Panc1 (cell line): ENCODE data around the gene BTK. TPM values are rescaled to one million over a fixed set of nuclear protein-coding genes. Genes with fewer than 3 reads are reported as not detected.

ENCODE experiments used
- ATAC-seq: fragments of 200-7000 bp; cut with Tn5 transposase; 2 replicates; pipeline ENCODE4 v1.9.1; 2020; ENCODE audit warnings: mild to moderate bottlenecking, moderate library complexity
- BruUV-seq: library from RNA; stranded (reverse); fragments of 400-500 nt; replicated peaks from 2 replicates; lab custom pipeline; 2021; lab: Mats Ljungman, UMichigan
- CTCF ChIA-PET: fragments of 300-600 bp; sonication (Branson Sonifier 250); formaldehyde crosslinking; loops from one replicate; lab custom pipeline; 2022; ENCODE audit warnings: antibody characterized with exemption; lab: Charles Lee
- POLR2A ChIA-PET: fragments of 300-600 bp; sonication (Branson Sonifier 250); formaldehyde crosslinking; loops from one replicate; lab custom pipeline; 2022; ENCODE audit warnings: antibody characterized with exemption; lab: Charles Lee
- DNase-seq: peaks from one replicate; pipeline ENCODE4 v3.0.0-alpha.2; 2010; ENCODE audit warnings: low read depth, low spot score
- H3K27ac ChIP-seq: 2 replicates; pipeline ENCODE4 v1.5.1; 2011; ENCODE audit warnings: mild to moderate bottlenecking, low read length, inconsistent platforms
- H3K27me3 ChIP-seq: fragments of 200-500 bp; sonication (Bioruptor generic); 2 replicates; pipeline ENCODE4 v1.6.0; 2014; ENCODE audit warnings: low read length, inconsistent platforms; ENCODE audit not compliant: control insufficient read depth, insufficient read depth
- H3K36me3 ChIP-seq: fragments of 200-500 bp; sonication (Bioruptor generic); 2 replicates; pipeline ENCODE4 v1.5.1; 2014; ENCODE audit warnings: inconsistent platforms, mild to moderate bottlenecking, low read length, moderate library complexity; ENCODE audit not compliant: control insufficient read depth, insufficient read depth
- H3K4me1 ChIP-seq: 2 replicates; pipeline ENCODE4 v1.5.1; 2011; ENCODE audit warnings: inconsistent platforms, mild to moderate bottlenecking, low read length, moderate library complexity; ENCODE audit not compliant: control insufficient read depth, insufficient read depth
- H3K4me3 ChIP-seq, 2 experiments: 2 replicates each; pipeline ENCODE4 v1.5.1; 2011 to 2012; ENCODE audit warnings: low read depth in 2 of 2, low read length in 2 of 2, mild to moderate bottlenecking in 2 of 2, inconsistent platforms in 1 of 2, moderate library complexity in 1 of 2
- H3K9me3 ChIP-seq: fragments of 200-500 bp; sonication (Bioruptor generic); 2 replicates; pipeline ENCODE4 v1.5.1; 2014; ENCODE audit warnings: low read depth, mild to moderate bottlenecking, inconsistent platforms, low read length, moderate library complexity; ENCODE audit not compliant: control insufficient read depth, insufficient read depth
- POLR2AphosphoS5 ChIP-seq: IDR thresholded peaks from 2 replicates; pipeline ENCODE4 v1.6.1; 2012; ENCODE audit warnings: mild to moderate bottlenecking, low read depth, low read length, moderate library complexity
- SIN3A ChIP-seq: IDR thresholded peaks from 2 replicates; pipeline ENCODE4 v1.6.1; 2012; ENCODE audit warnings: low read depth, mild to moderate bottlenecking, low read length, moderate library complexity, borderline replicate concordance; ENCODE audit not compliant: insufficient read depth
- TCF7L2 ChIP-seq: IDR thresholded peaks from 2 replicates; pipeline ENCODE4 v1.6.1; 2011; ENCODE audit warnings: mild to moderate bottlenecking, low read depth, low read length, inconsistent platforms
- in situ Hi-C: cut with HindIII; loops from 2 replicates; pipeline ENCODE4 v1.10.0; 2016; ENCODE audit warnings: low sequenced_read_pairs, low pct_unique_long_range_greater_than_20kb
- intact Hi-C: fragments of 100-400 bp; cut with micrococcal nuclease; formaldehyde crosslinking; loops from one replicate; pipeline ENCODE4 v1.10.0; 2022; ENCODE audit not compliant: unreplicated experiment
- total RNA-seq: library from RNA; stranded (reverse); gene quantifications from one replicate; pipeline ENCODE4 v1.2.1, GENCODE V29; 2021; ENCODE audit not compliant: unreplicated experiment
- TF ChIP-seq, protein P1 (sequence below): fragments of 450-650 bp; IDR thresholded peaks from 2 replicates; pipeline ENCODE4 v1.5.1; 2017; ENCODE audit warnings: mild to moderate bottlenecking
- TF ChIP-seq, protein P2 (sequence below), 2 experiments: IDR thresholded peaks; 2 replicates each; pipeline ENCODE4 v1.6.1; 2011 to 2012; ENCODE audit warnings: low read depth in 2 of 2, control low read depth in 1 of 2, low read length in 1 of 2, mild to moderate bottlenecking in 1 of 2, moderate library complexity in 1 of 2; ENCODE audit not compliant: insufficient read depth in 1 of 2

Gene BTK
- total RNA-seq, 1 experiment from 2014 or later = not detected

DNA sequence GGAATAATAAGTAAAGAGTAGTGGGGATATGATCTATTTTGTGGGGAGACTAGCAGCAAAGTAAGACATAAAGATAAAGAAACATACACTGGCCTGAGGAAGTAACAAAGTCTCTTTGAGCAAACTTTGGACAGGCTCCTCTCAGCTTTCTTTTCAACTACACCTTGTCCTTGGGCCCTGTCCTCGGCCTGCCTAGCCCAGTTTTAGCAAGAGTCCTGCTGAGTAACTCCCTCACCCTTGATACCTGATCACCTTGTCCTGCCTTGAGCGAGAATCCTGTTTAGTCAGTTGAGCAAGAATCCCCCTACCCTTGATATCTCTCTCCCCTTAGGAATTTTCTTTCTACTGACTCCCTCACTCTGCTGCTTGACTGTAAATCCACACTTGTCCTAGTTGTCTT, 33.5 kb upstream of the BTK start:
- no peak overlapping the region for H3K4me3 ChIP-seq
- no peaks in the 10 kb centered on the region for H3K27me3 ChIP-seq
- CTCF ChIA-PET = no interaction called here
- in situ Hi-C loops (no loop called here), intact Hi-C loops (loop anchor here (10.0 kb wide), 1 partner anchor 175 kb away; no protein-coding TSS in a partner anchor)
- peaks cover 13% of the 10 kb centered on the region for H3K4me1 ChIP-seq
- H3K27ac ChIP-seq = no peak overlapping the region
- BruUV-seq = TSS peak; percentile 64
- ATAC-seq (no peak), DNase-seq (no peak)
- peaks cover 2% of the 10 kb centered on the region; the same call in 1 of the 2 replicates for H3K36me3 ChIP-seq
- no peaks in the 10 kb centered on the region for H3K9me3 ChIP-seq
- TF ChIP-seq, protein P1, sequence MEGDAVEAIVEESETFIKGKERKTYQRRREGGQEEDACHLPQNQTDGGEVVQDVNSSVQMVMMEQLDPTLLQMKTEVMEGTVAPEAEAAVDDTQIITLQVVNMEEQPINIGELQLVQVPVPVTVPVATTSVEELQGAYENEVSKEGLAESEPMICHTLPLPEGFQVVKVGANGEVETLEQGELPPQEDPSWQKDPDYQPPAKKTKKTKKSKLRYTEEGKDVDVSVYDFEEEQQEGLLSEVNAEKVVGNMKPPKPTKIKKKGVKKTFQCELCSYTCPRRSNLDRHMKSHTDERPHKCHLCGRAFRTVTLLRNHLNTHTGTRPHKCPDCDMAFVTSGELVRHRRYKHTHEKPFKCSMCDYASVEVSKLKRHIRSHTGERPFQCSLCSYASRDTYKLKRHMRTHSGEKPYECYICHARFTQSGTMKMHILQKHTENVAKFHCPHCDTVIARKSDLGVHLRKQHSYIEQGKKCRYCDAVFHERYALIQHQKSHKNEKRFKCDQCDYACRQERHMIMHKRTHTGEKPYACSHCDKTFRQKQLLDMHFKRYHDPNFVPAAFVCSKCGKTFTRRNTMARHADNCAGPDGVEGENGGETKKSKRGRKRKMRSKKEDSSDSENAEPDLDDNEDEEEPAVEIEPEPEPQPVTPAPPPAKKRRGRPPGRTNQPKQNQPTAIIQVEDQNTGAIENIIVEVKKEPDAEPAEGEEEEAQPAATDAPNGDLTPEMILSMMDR = no peak
- TF ChIP-seq SIN3A = no peak
- TF ChIP-seq TCF7L2 = no peak
- TF ChIP-seq, protein P2, sequence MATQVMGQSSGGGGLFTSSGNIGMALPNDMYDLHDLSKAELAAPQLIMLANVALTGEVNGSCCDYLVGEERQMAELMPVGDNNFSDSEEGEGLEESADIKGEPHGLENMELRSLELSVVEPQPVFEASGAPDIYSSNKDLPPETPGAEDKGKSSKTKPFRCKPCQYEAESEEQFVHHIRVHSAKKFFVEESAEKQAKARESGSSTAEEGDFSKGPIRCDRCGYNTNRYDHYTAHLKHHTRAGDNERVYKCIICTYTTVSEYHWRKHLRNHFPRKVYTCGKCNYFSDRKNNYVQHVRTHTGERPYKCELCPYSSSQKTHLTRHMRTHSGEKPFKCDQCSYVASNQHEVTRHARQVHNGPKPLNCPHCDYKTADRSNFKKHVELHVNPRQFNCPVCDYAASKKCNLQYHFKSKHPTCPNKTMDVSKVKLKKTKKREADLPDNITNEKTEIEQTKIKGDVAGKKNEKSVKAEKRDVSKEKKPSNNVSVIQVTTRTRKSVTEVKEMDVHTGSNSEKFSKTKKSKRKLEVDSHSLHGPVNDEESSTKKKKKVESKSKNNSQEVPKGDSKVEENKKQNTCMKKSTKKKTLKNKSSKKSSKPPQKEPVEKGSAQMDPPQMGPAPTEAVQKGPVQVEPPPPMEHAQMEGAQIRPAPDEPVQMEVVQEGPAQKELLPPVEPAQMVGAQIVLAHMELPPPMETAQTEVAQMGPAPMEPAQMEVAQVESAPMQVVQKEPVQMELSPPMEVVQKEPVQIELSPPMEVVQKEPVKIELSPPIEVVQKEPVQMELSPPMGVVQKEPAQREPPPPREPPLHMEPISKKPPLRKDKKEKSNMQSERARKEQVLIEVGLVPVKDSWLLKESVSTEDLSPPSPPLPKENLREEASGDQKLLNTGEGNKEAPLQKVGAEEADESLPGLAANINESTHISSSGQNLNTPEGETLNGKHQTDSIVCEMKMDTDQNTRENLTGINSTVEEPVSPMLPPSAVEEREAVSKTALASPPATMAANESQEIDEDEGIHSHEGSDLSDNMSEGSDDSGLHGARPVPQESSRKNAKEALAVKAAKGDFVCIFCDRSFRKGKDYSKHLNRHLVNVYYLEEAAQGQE (IDR thresholded peaks at IDR 0.05; ENCODE audit: insufficient read depth in 1 of 2, low read depth in 2 of 2, low read length in 1 of 2) = no peak
- POLR2A ChIA-PET = no interaction called here

DNA sequence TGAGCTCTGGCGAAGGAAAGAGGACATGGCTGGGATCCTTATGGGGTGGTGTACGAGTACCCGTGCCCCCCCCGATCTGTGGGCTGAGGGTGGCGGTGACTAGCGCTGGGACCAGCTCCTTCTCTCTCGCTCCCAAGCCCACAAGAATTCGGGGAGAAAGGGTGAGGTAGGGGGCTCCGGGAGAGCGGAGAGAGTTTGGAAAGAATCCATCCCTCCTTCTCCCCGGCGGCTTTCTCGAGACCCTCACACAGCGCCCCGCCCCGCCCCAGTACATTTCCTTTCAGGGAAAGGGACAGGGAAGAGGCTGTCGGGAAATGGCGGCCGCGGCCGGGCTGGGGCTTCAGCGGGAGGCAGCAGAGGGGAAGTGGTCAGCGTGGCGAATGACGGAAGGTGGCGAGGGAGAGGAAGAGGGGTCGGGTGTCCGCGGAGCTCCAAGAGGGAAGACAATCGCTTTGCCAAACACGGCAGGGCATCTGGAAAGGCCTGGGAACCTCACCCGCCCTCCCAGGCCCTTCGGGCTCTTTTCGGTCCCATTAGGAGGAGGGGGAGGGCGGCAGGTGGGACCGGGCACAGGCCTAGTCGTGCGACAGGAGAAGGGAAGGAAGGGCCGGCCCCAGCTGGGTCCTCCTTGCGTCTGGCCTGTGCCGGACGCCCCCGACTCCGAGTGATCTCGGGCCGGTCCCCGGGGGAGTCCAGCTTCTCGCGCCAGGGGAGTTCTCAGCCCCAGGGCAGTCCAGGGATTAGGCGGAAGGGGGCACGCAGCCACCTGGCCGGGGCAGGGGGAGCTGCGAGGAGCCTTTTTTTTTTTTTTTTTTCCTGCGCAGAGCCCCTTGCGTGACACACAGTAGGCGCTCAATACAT, 32.2 kb upstream of the BTK start:
- POLR2A ChIA-PET = interaction anchor here (0.7 kb wide), 1 partner anchor 10 kb away, joined by 3 read pairs; no protein-coding TSS in a partner anchor
- CTCF ChIA-PET = interaction anchor here (0.6 kb wide), 2 partner anchors 175 to 295 kb away, joined by 3 to 4 read pairs; no protein-coding TSS in a partner anchor
- TF ChIP-seq SIN3A = no peak
- no peak for TF ChIP-seq TCF7L2
- TF ChIP-seq POLR2AphosphoS5 = no peak
- in situ Hi-C loops (no loop called here), intact Hi-C loops (loop anchor here (10.0 kb wide), 1 partner anchor 177 kb away; no protein-coding TSS in a partner anchor)
- H3K27me3 ChIP-seq = no peaks in the 10 kb centered on the region
- peaks cover 13% of the 10 kb centered on the region for H3K4me1 ChIP-seq
- peak; percentile 87 for ATAC-seq
- H3K9me3 ChIP-seq = no peaks in the 10 kb centered on the region
- H3K4me3 ChIP-seq = peak overlapping the region; percentile 54 to 63
- DNase-seq = no peak
- peaks cover 5% of the 10 kb centered on the region for H3K36me3 ChIP-seq
- BruUV-seq = no TSS peak
- peak overlapping the region; percentile 93 for H3K27ac ChIP-seq
